Breast epithelium (tissue), 4 donors: ENCODE measurements around the gene FIP1L1. TPM values are rescaled to one million over a fixed set of nuclear protein-coding genes. Genes with fewer than 3 reads are reported as not detected.

Experiments used
- DNase-seq, 2 donors: peaks; one replicate each; pipeline ENCODE4 v3.0.0-alpha.2; 2019; ENCODE audit warnings: low spot score in 2 of 2
- H3K27ac ChIP-seq, 2 donors: fragments of 200-600 bp; sonication (generic) in 1 of 2; one replicate each; pipeline ENCODE4 v1.5.1; 2016 to 2019; ENCODE audit warnings: mild to moderate bottlenecking in 1 of 2
- H3K27me3 ChIP-seq, 2 donors: fragments of 200-600 bp; sonication (generic) in 1 of 2; one replicate each; pipeline versions ENCODE4 v1.5.1 to v1.6.0; 2017 to 2019; ENCODE audit warnings: control low read depth in 1 of 2, mild to moderate bottlenecking in 1 of 2
- H3K36me3 ChIP-seq: fragments of 200-600 bp; one replicate; pipeline ENCODE4 v1.5.1; 2019
- H3K4me1 ChIP-seq, 2 donors: fragments of 200-600 bp; sonication (generic); one replicate each; pipeline ENCODE4 v1.5.1; 2016 to 2019; ENCODE audit warnings: control low read depth in 1 of 2
- H3K4me3 ChIP-seq, 3 donors: fragments of 200-600 bp; sonication (generic); 1 replicate in 2 of 3; 2 replicates in 1 of 3; pipeline ENCODE4 v1.5.1; 2016 to 2019; ENCODE audit warnings: mild to moderate bottlenecking in 3 of 3, moderate library complexity in 2 of 3
- H3K9me3 ChIP-seq, 2 donors: fragments of 200-600 bp; sonication (generic) in 1 of 2; one replicate each; pipeline ENCODE4 v1.5.1; 2016 to 2019; ENCODE audit warnings: control low read depth in 1 of 2
- CTCF ChIP-seq, 3 donors: fragments of 450-650 bp; IDR thresholded peaks; one replicate each; pipeline ENCODE4 v1.5.1; 2016 to 2017; ENCODE audit warnings: antibody characterized with exemption in 3 of 3, mild to moderate bottlenecking in 3 of 3, moderate library complexity in 3 of 3
- POLR2A ChIP-seq: fragments of 450-650 bp; IDR thresholded peaks from one replicate; pipeline ENCODE4 v1.6.1; 2016; ENCODE audit warnings: antibody characterized with exemption, mild to moderate bottlenecking, moderate library complexity
- POLR2AphosphoS5 ChIP-seq, 3 donors: sonication (generic); formaldehyde crosslinking; IDR thresholded peaks; one replicate each; pipeline ENCODE4 v1.6.1; 2017; ENCODE audit warnings: antibody characterized with exemption in 3 of 3
- intact Hi-C: fragments of 100-400 bp; cut with DNase I; formaldehyde crosslinking; loops from one replicate; pipeline ENCODE4 v1.15.1; 2023; ENCODE audit warnings: low total_unique reads
- total RNA-seq, 3 donors: library from RNA; depleted of rRNA; stranded (reverse); fragments of >200 nt; gene quantifications; one replicate each; pipeline ENCODE4 v1.1.0, GENCODE V29; 2016

The FIP1L1 gene
- total RNA-seq, 3 donors from 2014 or later, result 43.7 to 67.5 (median 52.4) TPM

GRCh38 chr4:53349091-53349491 lies 28.4 kb upstream of the FIP1L1 start:
- Histone ChIP-seq H3K27me3 (no peaks in the 10 kb centered on the region), H3K36me3 (no peaks in the 10 kb centered on the region), H3K27ac (no peak overlapping the region), H3K4me1 (no peaks in the 10 kb centered on the region), H3K9me3 (no peaks in the 10 kb centered on the region), H3K4me3 (no peak overlapping the region)
- no peak for TF ChIP-seq CTCF (IDR thresholded peaks at IDR 0.05)
- no peak for TF ChIP-seq POLR2A
- no peak for TF ChIP-seq POLR2AphosphoS5 (IDR thresholded peaks at IDR 0.05)
- intact Hi-C loops, result no loop called here
- DNase-seq, result no peak

DNA sequence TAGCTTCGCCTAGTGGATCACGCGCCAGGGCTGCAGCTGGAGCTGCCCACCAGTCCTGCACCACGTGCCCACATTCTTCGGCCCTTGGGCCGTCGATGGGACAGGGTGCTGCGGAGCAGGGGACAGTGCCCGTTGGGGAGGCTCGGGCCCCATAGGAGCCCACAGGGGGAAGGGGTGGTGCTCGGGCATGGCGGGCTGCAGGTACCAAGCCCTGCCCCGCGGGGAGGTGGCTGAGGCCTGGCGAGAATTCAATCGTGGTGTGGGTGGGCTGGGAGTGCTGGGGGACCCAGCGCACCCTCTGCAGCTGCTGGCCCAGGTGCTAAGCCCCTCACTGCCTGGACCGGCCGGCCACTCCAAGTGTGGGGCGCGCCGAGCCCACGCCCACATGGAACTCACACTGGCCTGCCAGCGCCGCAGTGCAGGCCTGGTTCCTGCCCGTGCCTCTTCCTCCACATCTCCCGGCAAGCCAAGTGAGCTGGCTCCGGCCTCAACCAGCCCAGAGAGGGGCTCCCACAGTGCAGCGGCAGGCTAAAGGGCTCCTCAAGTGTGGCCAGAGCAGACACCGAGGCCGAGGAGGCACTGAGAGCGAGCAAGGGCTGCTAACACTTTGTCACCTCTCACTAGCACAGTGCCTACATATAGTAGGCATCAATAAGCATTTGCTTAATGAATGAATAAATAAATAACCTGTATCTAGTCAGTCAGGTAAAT lies 23.3 kb upstream of the FIP1L1 start:
- no peak for DNase-seq
- no peaks in the 10 kb centered on the region for H3K27me3 ChIP-seq
- H3K4me1 ChIP-seq, result no peaks in the 10 kb centered on the region
- H3K36me3 ChIP-seq, result no peaks in the 10 kb centered on the region
- H3K27ac ChIP-seq, result no peak overlapping the region
- H3K4me3 ChIP-seq, result no peak overlapping the region
- TF ChIP-seq POLR2AphosphoS5 (IDR thresholded peaks at IDR 0.05), result no peak
- TF ChIP-seq CTCF (IDR thresholded peaks at IDR 0.05), result no peak
- no peak for TF ChIP-seq POLR2A
- H3K9me3 ChIP-seq, result no peaks in the 10 kb centered on the region
- intact Hi-C loops, result no loop called here

DNA sequence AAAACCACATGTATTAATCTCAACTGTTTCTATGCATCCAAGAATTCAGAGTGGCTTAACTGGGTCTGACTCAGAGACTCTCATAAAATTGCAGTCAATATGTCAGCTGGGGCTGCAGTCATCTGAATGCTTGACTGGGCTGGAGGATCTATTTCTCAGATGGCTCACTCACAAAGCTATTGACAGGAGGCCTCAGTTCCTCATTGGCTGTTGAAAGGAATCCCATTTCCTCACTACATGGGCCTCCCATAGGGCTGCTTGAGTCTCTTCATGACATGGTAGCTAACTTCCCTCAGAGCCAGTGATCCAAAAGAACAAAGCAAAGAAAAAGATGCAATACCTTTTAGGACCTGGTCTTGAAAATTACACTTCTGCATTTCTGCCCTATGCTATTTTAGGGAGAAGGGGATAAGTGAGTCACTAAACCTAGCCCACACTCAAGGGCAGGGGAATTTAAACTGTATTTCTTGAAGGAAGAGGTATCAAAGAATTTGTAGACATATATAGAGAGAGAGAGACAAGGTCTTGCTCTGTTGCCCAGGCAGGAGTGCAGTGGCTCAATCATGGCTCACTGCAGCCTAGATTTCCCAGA lies 21.4 kb upstream of the FIP1L1 start:
- no peak for TF ChIP-seq POLR2A
- no peak for TF ChIP-seq POLR2AphosphoS5 (IDR thresholded peaks at IDR 0.05)
- no peak for TF ChIP-seq CTCF (IDR thresholded peaks at IDR 0.05)
- intact Hi-C loops, result no loop called here

GRCh38 chr4:53361451-53361850 lies 16.0 kb upstream of the FIP1L1 start:
- Histone ChIP-seq H3K36me3 (no peaks in the 10 kb centered on the region), H3K27me3 (no peaks in the 10 kb centered on the region), H3K4me3 (no peak overlapping the region), H3K9me3 (no peaks in the 10 kb centered on the region), H3K27ac (no peak overlapping the region), H3K4me1 (peaks cover 0 to 9% of the 10 kb centered on the region in 2 donors)
- no peak for TF ChIP-seq CTCF (IDR thresholded peaks at IDR 0.05)
- TF ChIP-seq POLR2A, result no peak
- TF ChIP-seq POLR2AphosphoS5 (IDR thresholded peaks at IDR 0.05), result no peak
- DNase-seq, result no peak
- intact Hi-C loops, result loop anchor here (5.0 kb wide), 1 partner anchor 171 kb away; no protein-coding TSS in a partner anchor

More for the DNA sequence above, 21.4 kb upstream of the FIP1L1 start:
- Histone ChIP-seq H3K4me1 (no peaks in the 10 kb centered on the region), H3K4me3 (no peak overlapping the region), H3K36me3 (no peaks in the 10 kb centered on the region), H3K27ac (no peak overlapping the region), H3K27me3 (no peaks in the 10 kb centered on the region), H3K9me3 (no peaks in the 10 kb centered on the region)
- DNase-seq, result no peak

DNA sequence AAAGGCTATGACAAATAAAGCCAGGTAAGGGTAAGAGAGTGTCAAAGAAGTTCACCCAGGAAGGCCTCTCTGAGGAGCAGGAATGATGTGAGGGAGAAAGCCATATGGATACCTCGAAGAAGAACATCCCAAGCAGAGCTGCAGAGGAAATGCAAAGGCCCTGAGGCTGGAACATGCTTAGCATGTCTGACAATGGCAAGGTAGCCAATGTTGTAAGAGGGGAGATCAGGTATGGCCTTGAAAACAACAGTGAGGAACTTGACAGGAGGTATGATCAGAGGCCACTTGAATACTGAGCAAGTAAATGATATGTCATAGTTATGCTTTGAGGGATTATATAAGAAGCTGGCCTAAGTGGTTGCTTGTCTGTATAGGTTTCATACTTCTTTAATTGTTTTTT lies 15.3 kb upstream of the FIP1L1 start:
- Histone ChIP-seq H3K36me3 (no peaks in the 10 kb centered on the region), H3K4me1 (peaks cover 0 to 9% of the 10 kb centered on the region in 2 donors), H3K27me3 (no peaks in the 10 kb centered on the region), H3K9me3 (no peaks in the 10 kb centered on the region), H3K27ac (no peak overlapping the region), H3K4me3 (no peak overlapping the region)
- no peak for DNase-seq
- TF ChIP-seq CTCF (IDR thresholded peaks at IDR 0.05) (no peak), POLR2AphosphoS5 (IDR thresholded peaks at IDR 0.05) (no peak), POLR2A (no peak)
- intact Hi-C loops, result loop anchor here (5.0 kb wide), 1 partner anchor 170 kb away; no protein-coding TSS in a partner anchor
